Measurements from ENCODE around the gene MINDY1.
A peak's percentile ranks its signal among the peaks of the same experiment; 100 is the strongest.

Gene MINDY1, protein sequence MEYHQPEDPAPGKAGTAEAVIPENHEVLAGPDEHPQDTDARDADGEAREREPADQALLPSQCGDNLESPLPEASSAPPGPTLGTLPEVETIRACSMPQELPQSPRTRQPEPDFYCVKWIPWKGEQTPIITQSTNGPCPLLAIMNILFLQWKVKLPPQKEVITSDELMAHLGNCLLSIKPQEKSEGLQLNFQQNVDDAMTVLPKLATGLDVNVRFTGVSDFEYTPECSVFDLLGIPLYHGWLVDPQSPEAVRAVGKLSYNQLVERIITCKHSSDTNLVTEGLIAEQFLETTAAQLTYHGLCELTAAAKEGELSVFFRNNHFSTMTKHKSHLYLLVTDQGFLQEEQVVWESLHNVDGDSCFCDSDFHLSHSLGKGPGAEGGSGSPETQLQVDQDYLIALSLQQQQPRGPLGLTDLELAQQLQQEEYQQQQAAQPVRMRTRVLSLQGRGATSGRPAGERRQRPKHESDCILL

DNA sequence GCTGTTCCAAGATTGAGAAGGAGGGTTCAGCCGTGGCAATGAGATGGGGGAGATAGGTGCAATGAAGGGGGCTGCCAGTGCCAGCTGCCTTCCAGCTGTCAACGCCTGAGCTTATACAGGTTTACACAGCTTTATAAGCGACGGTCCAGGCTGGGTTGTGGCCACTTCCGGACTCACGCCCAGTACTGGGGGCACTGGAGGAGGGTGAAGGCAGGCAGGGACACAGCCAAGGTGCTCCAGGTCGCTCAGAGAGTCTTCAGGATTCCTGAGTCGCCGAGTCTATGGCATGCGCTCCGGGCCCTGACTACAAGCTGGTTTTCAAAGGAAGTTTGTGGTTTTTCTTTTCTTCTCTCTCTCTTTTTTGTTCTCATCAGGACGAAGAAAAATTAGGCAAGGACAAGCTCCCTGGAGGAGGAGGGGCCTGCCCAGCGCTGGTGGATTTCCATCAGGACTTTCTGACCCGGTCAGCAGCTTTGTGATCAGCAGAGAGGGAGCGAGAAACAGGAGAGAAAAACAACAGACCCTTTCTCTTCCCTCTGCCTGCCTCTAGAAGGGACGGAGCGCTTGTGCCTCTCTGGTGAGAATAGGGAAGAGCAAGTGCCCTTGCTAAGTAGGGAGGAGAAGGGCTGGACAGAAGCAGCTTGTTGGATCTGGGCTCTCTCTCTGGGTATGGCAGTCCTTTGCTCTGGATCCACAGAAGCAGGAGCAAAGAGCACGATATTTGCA is at the start of gene MINDY1:
Gene MINDY1 (minus strand): TSS at position 576 of the 726 bp plus-strand sequence. CDS start 4,285 bp downstream, outside the sequence.
- peaks cover 8 to 10% of the 10 kb centered on the region in 2 donors for H3K36me3 ChIP-seq (ENCODE audit: control insufficient read depth in 2 of 2, insufficient read depth in 2 of 2, low read length in 2 of 2)
- peak within 1 kb of the TSS; percentile 86 to 99 for H3K4me3 ChIP-seq (ENCODE audit: low read length in 2 of 2)
- peak within 1 kb of the TSS; percentile 59 to 95 for H3K9ac ChIP-seq (ENCODE audit: low read length in 2 of 2)
- peak within 1 kb of the TSS; percentile 92 for H3K27ac ChIP-seq (ENCODE audit: low read length)
- no peaks in the 10 kb centered on the region for H3K9me3 ChIP-seq (ENCODE audit: control insufficient read depth in 2 of 2, low read length in 2 of 2)
- peaks cover 44% of the 10 kb centered on the region for H3K4me1 ChIP-seq (ENCODE audit: control insufficient read depth, insufficient read depth, low read length)
- H3K27me3 ChIP-seq (ENCODE audit: control insufficient read depth in 1 of 2, insufficient read depth in 2 of 2, low read length in 2 of 2), result no peaks in the 10 kb centered on the region

DNA sequence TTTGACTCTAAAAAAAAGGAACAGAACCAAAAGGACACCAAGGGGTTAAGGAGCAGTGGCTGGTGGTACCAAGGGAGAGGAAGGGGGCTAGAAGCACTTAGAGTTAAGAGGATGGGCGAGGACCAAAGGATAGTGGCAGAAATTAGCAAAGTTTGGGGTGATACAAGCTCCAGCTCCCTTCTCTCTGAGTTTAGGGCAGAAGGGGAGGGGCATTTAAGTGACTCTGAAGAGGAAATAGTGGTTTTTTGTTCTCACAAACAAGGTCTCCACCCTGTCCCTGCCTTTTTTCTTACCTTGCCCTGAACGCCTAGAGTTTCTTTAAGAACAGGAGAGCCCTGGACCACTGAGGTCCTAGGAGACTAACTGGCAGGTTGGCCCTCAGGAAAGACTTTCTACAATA is 49.4 kb upstream of the MINDY1 start:
- H3K4me1 ChIP-seq (ENCODE audit: control insufficient read depth, insufficient read depth, low read length), result peaks cover 43% of the 10 kb centered on the region
- peak overlapping the region; percentile 21 to 42 for H3K9ac ChIP-seq (ENCODE audit: low read length in 2 of 2)
- H3K4me3 ChIP-seq (ENCODE audit: low read length in 2 of 2), result no peak overlapping the region
- H3K36me3 ChIP-seq (ENCODE audit: control insufficient read depth in 2 of 2, insufficient read depth in 2 of 2, low read length in 2 of 2), result peaks cover 36 to 43% of the 10 kb centered on the region in 2 donors
- no peaks in the 10 kb centered on the region for H3K27me3 ChIP-seq (ENCODE audit: control insufficient read depth in 1 of 2, insufficient read depth in 2 of 2, low read length in 2 of 2)
- H3K27ac ChIP-seq (ENCODE audit: low read length), result peak overlapping the region; percentile 91
- no peaks in the 10 kb centered on the region for H3K9me3 ChIP-seq (ENCODE audit: control insufficient read depth in 2 of 2, low read length in 2 of 2)

DNA sequence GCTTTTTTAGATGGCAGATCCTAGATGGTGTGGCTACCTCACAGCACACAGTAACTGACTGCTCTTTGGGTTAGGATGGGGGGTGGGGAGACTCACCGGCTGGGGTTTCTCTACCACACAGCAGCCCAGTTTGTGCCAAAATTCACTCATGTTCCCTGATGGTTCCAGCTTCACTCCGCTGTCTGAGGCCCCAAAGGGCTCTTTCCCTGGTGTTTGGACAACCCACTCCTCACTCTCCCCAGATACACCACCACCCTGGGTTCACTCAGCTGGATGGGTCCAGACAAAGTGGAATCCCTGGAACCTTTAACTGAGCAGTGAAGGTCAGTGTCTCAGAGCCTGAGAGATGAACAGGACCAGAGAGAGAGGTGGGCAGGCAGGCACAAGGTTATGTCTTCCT is 48.9 kb upstream of the MINDY1 start:
- H3K27ac ChIP-seq (ENCODE audit: low read length), result peak overlapping the region; percentile 91
- no peaks in the 10 kb centered on the region for H3K9me3 ChIP-seq (ENCODE audit: control insufficient read depth in 2 of 2, low read length in 2 of 2)
- peaks cover 37 to 43% of the 10 kb centered on the region in 2 donors for H3K36me3 ChIP-seq (ENCODE audit: control insufficient read depth in 2 of 2, insufficient read depth in 2 of 2, low read length in 2 of 2)
- no peak overlapping the region for H3K4me3 ChIP-seq (ENCODE audit: low read length in 2 of 2)
- H3K4me1 ChIP-seq (ENCODE audit: control insufficient read depth, insufficient read depth, low read length), result peaks cover 40% of the 10 kb centered on the region
- H3K9ac ChIP-seq (ENCODE audit: low read length in 2 of 2), result peak overlapping the region; percentile 21 to 36
- no peaks in the 10 kb centered on the region for H3K27me3 ChIP-seq (ENCODE audit: control insufficient read depth in 1 of 2, insufficient read depth in 2 of 2, low read length in 2 of 2)

DNA sequence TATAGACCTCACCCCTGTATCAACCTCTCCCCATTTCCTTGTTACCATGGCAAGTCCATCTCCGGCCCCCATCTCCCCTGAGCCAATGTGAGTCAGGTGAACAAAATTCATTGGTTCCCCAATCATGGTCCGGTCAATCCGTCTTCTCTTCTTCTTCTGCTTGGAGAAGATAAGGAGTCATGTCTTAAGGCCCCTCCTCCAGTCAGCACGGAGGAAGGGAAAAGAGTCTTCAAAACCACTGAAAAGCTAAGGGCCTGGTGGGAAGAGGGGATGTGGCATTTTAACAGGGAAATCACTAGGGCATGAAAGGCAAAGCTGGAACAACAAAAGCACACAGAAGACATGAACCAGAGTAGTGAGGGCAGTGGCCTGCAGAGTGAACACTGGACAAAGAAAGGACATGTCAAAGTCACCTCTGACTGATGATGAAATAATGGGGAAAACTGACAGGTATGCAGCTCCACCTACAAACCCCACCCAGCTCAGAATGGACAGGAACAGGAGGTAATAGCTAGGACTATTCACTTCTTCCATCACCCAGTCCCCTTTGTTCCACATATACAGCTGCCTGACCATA is 48.4 kb upstream of the MINDY1 start:
- peak overlapping the region; percentile 91 for H3K27ac ChIP-seq (ENCODE audit: low read length)
- H3K4me1 ChIP-seq (ENCODE audit: control insufficient read depth, insufficient read depth, low read length), result peaks cover 38% of the 10 kb centered on the region

DNA sequence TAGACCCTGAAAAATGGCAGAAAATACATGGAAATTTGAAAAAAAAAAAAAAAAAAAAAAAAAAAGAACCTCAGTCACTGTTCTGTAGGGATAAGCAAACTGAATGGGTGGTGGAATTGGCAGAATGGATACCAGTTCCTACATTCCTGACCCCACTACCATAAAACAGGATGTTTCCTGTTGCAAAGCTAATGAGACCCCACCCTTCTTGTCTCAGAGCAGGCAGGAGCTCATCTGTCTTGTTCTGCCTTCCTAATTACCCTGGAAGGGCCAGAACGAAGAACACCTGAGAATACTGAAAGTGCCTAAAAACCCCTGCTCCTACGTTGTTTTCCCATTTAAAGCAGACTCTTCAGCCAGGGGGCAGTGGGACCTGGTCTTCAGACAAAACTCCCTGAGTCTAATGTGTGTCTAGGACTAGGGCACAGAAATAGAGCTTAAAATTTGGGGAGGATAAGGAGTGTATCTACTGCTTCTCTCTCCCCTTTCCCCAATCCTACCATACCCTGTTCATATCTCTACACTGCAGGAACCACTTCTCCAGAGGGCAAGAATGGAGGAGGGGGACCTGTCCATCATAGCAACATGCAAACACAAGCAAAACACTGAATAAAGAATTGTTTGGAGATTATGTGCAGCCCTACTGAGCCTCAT is 44.8 kb upstream of the MINDY1 start:
- no peak overlapping the region for H3K27ac ChIP-seq (ENCODE audit: low read length)
- H3K4me3 ChIP-seq (ENCODE audit: low read length in 2 of 2), result no peak overlapping the region
- H3K4me1 ChIP-seq (ENCODE audit: control insufficient read depth, insufficient read depth, low read length), result peaks cover 29% of the 10 kb centered on the region
- no peak overlapping the region for H3K9ac ChIP-seq (ENCODE audit: low read length in 2 of 2)
- no peaks in the 10 kb centered on the region for H3K9me3 ChIP-seq (ENCODE audit: control insufficient read depth in 2 of 2, low read length in 2 of 2)
- H3K27me3 ChIP-seq (ENCODE audit: control insufficient read depth in 1 of 2, insufficient read depth in 2 of 2, low read length in 2 of 2), result no peaks in the 10 kb centered on the region
- peaks cover 38 to 39% of the 10 kb centered on the region in 2 donors for H3K36me3 ChIP-seq (ENCODE audit: control insufficient read depth in 2 of 2, insufficient read depth in 2 of 2, low read length in 2 of 2)

More for the DNA sequence above, 48.4 kb upstream of the MINDY1 start:
- H3K36me3 ChIP-seq (ENCODE audit: control insufficient read depth in 2 of 2, insufficient read depth in 2 of 2, low read length in 2 of 2), result peaks cover 39 to 43% of the 10 kb centered on the region in 2 donors
- no peak overlapping the region for H3K4me3 ChIP-seq (ENCODE audit: low read length in 2 of 2)
- peak overlapping the region in 1 of 2 donors; percentile 36 for H3K9ac ChIP-seq (ENCODE audit: low read length in 2 of 2)
- no peaks in the 10 kb centered on the region for H3K9me3 ChIP-seq (ENCODE audit: control insufficient read depth in 2 of 2, low read length in 2 of 2)
- H3K27me3 ChIP-seq (ENCODE audit: control insufficient read depth in 1 of 2, insufficient read depth in 2 of 2, low read length in 2 of 2), result no peaks in the 10 kb centered on the region

DNA sequence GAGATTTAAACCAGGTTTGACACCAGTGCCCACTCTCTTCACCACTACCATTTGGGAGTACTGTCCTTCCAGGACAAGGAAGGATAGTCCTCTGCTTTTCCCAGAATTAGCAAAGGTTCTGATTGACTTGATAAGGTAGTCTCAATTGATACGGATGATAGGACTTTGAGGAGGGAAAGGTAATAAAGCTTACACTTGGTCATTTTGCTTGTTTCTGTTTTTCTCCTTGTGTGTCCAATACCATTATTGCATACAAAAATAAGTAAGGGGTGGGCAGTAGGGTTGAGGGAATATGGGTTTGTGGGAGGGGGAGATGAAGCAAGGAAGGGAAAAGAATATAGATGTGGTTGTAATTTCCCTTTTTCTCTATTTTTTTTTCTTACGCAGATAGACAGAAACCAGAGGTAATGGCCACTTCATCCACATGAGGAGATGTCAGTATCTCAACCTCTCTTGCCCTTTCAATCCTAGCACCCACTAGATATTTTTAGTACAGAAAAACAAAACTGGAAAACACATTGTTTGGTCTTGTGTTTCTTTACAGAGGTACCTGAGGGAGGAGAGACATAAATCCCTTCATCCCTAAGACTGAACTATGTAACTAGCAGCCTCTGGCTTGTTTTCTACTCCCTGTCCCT is 43.5 kb upstream of the MINDY1 start:
- Histone ChIP-seq H3K9ac (ENCODE audit: low read length in 2 of 2) (no peak overlapping the region), H3K4me3 (ENCODE audit: low read length in 2 of 2) (no peak overlapping the region), H3K4me1 (ENCODE audit: control insufficient read depth, insufficient read depth, low read length) (peaks cover 16% of the 10 kb centered on the region), H3K9me3 (ENCODE audit: control insufficient read depth in 2 of 2, low read length in 2 of 2) (no peaks in the 10 kb centered on the region), H3K36me3 (ENCODE audit: control insufficient read depth in 2 of 2, insufficient read depth in 2 of 2, low read length in 2 of 2) (peaks cover 26 to 28% of the 10 kb centered on the region in 2 donors), H3K27ac (ENCODE audit: low read length) (no peak overlapping the region), H3K27me3 (ENCODE audit: control insufficient read depth in 1 of 2, insufficient read depth in 2 of 2, low read length in 2 of 2) (no peaks in the 10 kb centered on the region)

DNA sequence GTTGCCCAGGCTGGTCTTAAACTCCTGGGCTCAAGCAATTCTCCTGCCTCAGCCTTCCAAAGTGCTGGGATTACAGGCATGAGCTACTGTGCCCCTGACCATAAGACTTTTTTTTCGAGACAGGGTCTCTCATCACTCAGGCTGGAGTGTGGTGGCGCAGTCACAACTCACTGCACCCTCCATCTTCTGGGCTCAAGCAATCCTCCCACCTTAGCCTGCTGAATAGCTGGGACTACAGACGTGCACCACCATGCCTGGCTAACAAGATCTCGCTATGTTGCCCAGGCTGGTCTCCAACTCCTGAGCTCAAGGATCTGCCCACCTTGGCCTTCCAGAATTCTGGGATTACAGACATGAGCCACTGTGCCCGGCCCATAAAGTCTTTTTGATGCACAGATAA is 42.8 kb upstream of the MINDY1 start:
- Histone ChIP-seq H3K4me1 (ENCODE audit: control insufficient read depth, insufficient read depth, low read length) (peaks cover 16% of the 10 kb centered on the region), H3K4me3 (ENCODE audit: low read length in 2 of 2) (no peak overlapping the region), H3K27me3 (ENCODE audit: control insufficient read depth in 1 of 2, insufficient read depth in 2 of 2, low read length in 2 of 2) (no peaks in the 10 kb centered on the region), H3K27ac (ENCODE audit: low read length) (peak overlapping the region; percentile 31), H3K9me3 (ENCODE audit: control insufficient read depth in 2 of 2, low read length in 2 of 2) (no peaks in the 10 kb centered on the region), H3K36me3 (ENCODE audit: control insufficient read depth in 2 of 2, insufficient read depth in 2 of 2, low read length in 2 of 2) (peaks cover 21 to 22% of the 10 kb centered on the region in 2 donors), H3K9ac (ENCODE audit: low read length in 2 of 2) (no peak overlapping the region)

DNA sequence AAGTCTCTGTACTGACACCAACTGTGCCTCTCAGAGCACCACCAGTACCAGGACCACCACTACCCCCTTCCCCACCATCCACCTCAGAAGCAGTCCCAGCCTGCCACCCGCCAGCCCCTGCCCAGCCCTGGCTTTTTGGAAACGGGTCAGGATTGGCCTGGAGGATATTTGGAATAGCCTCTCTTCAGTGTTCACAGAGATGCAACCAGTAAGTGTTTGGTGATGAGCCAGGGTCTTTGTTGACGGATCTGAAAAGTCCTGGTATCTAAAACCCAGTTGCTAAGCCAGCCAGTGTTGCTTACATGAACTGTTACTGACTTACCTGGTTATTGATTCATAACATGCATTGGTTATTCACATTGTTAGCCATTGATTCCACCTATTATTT is 41.9 kb upstream of the MINDY1 start:
- Histone ChIP-seq H3K27ac (ENCODE audit: low read length) (peak overlapping the region; percentile 88), H3K27me3 (ENCODE audit: control insufficient read depth in 1 of 2, insufficient read depth in 2 of 2, low read length in 2 of 2) (no peaks in the 10 kb centered on the region), H3K4me1 (ENCODE audit: control insufficient read depth, insufficient read depth, low read length) (peaks cover 16% of the 10 kb centered on the region), H3K9me3 (ENCODE audit: control insufficient read depth in 2 of 2, low read length in 2 of 2) (no peaks in the 10 kb centered on the region), H3K9ac (ENCODE audit: low read length in 2 of 2) (peak overlapping the region; percentile 76 to 88), H3K36me3 (ENCODE audit: control insufficient read depth in 2 of 2, insufficient read depth in 2 of 2, low read length in 2 of 2) (peaks cover 16% of the 10 kb centered on the region in 2 donors), H3K4me3 (ENCODE audit: low read length in 2 of 2) (peak overlapping the region; percentile 86 to 91)

DNA sequence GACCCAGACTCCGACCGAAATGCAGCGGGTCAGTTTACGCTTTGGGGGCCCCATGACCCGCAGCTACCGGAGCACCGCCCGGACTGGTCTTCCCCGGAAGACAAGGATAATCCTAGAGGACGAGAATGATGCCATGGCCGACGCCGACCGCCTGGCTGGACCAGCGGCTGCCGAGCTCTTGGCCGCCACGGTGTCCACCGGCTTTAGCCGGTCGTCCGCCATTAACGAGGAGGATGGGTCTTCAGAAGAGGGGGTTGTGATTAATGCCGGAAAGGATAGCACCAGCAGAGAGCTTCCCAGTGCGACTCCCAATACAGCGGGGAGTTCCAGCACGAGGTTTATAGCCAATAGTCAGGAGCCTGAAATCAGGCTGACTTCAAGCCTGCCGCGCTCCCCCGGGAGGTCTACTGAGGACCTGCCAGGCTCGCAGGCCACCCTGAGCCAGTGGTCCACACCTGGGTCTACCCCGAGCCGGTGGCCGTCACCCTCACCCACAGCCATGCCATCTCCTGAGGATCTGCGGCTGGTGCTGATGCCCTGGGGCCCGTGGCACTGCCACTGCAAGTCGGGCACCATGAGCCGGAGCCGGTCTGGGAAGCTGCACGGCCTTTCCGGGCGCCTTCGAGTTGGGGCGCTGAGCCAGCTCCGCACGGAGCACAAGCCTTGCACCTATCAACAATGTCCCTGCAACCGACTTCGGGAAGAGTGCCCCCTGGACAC is 41.4 kb upstream of the MINDY1 start:
- H3K36me3 ChIP-seq (ENCODE audit: control insufficient read depth in 2 of 2, insufficient read depth in 2 of 2, low read length in 2 of 2), result peaks cover 14 to 16% of the 10 kb centered on the region in 2 donors
- peak overlapping the region; percentile 76 to 88 for H3K9ac ChIP-seq (ENCODE audit: low read length in 2 of 2)
- H3K4me1 ChIP-seq (ENCODE audit: control insufficient read depth, insufficient read depth, low read length), result peaks cover 16% of the 10 kb centered on the region
- no peaks in the 10 kb centered on the region for H3K27me3 ChIP-seq (ENCODE audit: control insufficient read depth in 1 of 2, insufficient read depth in 2 of 2, low read length in 2 of 2)
- peak overlapping the region; percentile 88 for H3K27ac ChIP-seq (ENCODE audit: low read length)
- peak overlapping the region; percentile 86 to 91 for H3K4me3 ChIP-seq (ENCODE audit: low read length in 2 of 2)
- no peaks in the 10 kb centered on the region for H3K9me3 ChIP-seq (ENCODE audit: control insufficient read depth in 2 of 2, low read length in 2 of 2)

Data from stomach smooth muscle (tissue), 2 donors.